Smooth muscle cell (in vitro differentiated cells): ENCODE results near the gene MAGEA12. TPM values are rescaled to one million over a fixed set of nuclear protein-coding genes. Genes with fewer than 3 reads are reported as not detected.
"Not testable (repeated sequence)": the region's sequence is repeated elsewhere in the genome, so short reads cannot be mapped to it uniquely, and the experiment has no call there.

Experiments used
- DNase-seq: peaks from one replicate; lab custom pipeline; 2025; ENCODE audit not compliant: unreplicated experiment; lab: John Stamatoyannopoulos, UW
- H2AFZ ChIP-seq: fragments of 200-600 bp; sonication (generic); 2 replicates; pipeline ENCODE4 v1.6.0; 2016; ENCODE audit warnings: antibody characterized with exemption, low read depth, mild to moderate bottlenecking
- H3F3A ChIP-seq: fragments of 200-600 bp; sonication (generic); 2 replicates; pipeline ENCODE4 v1.6.0; 2017; ENCODE audit warnings: antibody characterized with exemption, low read depth
- H3K27ac ChIP-seq: fragments of 200-600 bp; sonication (generic); 2 replicates; pipeline ENCODE4 v1.5.1; 2016; ENCODE audit warnings: low read depth, mild to moderate bottlenecking
- H3K27me3 ChIP-seq: fragments of 200-600 bp; sonication (generic); 2 replicates; pipeline ENCODE4 v1.6.1; 2016; ENCODE audit warnings: low read depth, mild to moderate bottlenecking
- H3K36me3 ChIP-seq: fragments of 200-600 bp; sonication (generic); 2 replicates; pipeline ENCODE4 v1.5.1; 2016; ENCODE audit warnings: low read depth
- H3K4me1 ChIP-seq: fragments of 200-600 bp; sonication (generic); 2 replicates; pipeline ENCODE4 v1.5.1; 2016; ENCODE audit warnings: low read depth
- H3K4me2 ChIP-seq: fragments of 200-600 bp; sonication (generic); 2 replicates; pipeline ENCODE4 v1.6.0; 2016; ENCODE audit warnings: mild to moderate bottlenecking
- H3K4me3 ChIP-seq: fragments of 200-600 bp; sonication (generic); 2 replicates; pipeline ENCODE4 v1.5.1; 2016; ENCODE audit warnings: mild to moderate bottlenecking
- H3K79me2 ChIP-seq: fragments of 200-600 bp; sonication (generic); 2 replicates; pipeline ENCODE4 v1.6.0; 2016; ENCODE audit warnings: low read depth, mild to moderate bottlenecking
- H3K9ac ChIP-seq: fragments of 200-600 bp; sonication (generic); 2 replicates; pipeline ENCODE4 v1.6.0; 2016; ENCODE audit warnings: low read depth
- H3K9me3 ChIP-seq: fragments of 200-600 bp; sonication (generic); replicated peaks from 2 replicates; pipeline ENCODE4 v1.5.1; 2016; ENCODE audit warnings: low read depth
- H4K20me1 ChIP-seq: fragments of 200-600 bp; sonication (generic); 2 replicates; pipeline ENCODE4 v1.6.0; 2016; ENCODE audit warnings: low read depth
- WGBS: methylation state at CpG from one replicate; pipeline ENCODE4 v1.1.7; 2016; ENCODE audit warnings: low lambda C conversion rate; 5-methylcytosine and 5-hydroxymethylcytosine counted together
- polyA plus RNA-seq: library from polyadenylated mRNA; unstranded; fragments of >200 nt; fragmentation: Nextera tagmentation; extraction: Ambion mirVana; gene quantifications from 2 replicates; pipeline ENCODE4 v1.2.1, GENCODE V29; 2016
- total RNA-seq: library from RNA; depleted of rRNA; stranded (reverse); fragments of >200 nt; gene quantifications from 2 replicates; pipeline ENCODE4 v1.2.3, GENCODE V29; 2014

Gene MAGEA12
- total and polyA plus RNA-seq, 2 experiments from 2014 or later = not detected

DNA sequence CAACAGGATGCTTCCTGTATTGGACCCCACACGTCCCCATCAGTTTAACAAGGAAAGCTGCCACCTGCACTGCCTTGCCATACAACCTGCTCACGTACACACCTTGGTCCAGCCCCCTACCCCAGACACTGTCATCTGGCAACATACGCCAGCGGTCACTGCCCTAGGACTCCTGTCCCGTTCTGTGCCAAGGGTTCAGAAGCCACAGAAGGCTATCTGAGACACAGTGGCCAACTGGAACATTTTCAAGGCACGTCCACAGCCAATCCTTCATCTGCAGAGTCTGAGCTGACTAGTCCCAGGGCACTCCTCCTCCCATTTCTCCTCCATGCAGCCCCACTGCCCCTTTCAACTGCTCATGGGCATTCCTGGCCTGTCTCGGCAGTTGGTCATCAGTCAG, 28.0 kb downstream of the MAGEA12 start:
- not testable (repeated sequence) for H3F3A ChIP-seq, H3K36me3 ChIP-seq, H3K9ac ChIP-seq, H3K27me3 ChIP-seq, H3K79me2 ChIP-seq, H3K27ac ChIP-seq, DNase-seq, H2AFZ ChIP-seq, H3K4me3 ChIP-seq, H3K9me3 ChIP-seq, H3K4me2 ChIP-seq, H3K4me1 ChIP-seq, H4K20me1 ChIP-seq
- 74% methylated on average over 5 of the region's 7 CpGs for WGBS

DNA sequence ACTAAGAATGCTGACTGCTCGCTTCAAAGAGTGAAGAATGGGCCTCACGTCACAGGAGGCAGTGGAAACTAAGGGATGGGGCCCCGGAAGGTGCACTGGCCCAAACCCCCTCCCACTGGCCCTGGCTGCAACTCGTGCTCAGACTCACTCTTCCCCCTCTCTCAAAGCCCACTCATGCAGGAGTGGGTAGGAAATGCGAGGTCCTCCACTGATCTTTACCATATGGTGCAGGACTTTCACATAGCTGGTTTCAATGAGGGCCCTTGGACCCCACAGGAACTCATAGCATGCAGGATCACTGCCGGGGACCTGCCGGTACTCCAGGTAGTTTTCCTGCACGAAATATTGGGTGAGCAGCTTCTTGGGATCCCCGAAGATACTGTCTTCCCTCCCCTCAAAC, 33.0 kb downstream of the MAGEA12 start:
- not testable (repeated sequence) for H3K36me3 ChIP-seq, H2AFZ ChIP-seq, H3K9ac ChIP-seq, H3K9me3 ChIP-seq, H3K4me2 ChIP-seq, H3K79me2 ChIP-seq, H4K20me1 ChIP-seq, H3K27ac ChIP-seq, H3K27me3 ChIP-seq, H3K4me1 ChIP-seq, H3F3A ChIP-seq, H3K4me3 ChIP-seq, DNase-seq
- 79% methylated on average over 9 of the region's 9 CpGs for WGBS

DNA sequence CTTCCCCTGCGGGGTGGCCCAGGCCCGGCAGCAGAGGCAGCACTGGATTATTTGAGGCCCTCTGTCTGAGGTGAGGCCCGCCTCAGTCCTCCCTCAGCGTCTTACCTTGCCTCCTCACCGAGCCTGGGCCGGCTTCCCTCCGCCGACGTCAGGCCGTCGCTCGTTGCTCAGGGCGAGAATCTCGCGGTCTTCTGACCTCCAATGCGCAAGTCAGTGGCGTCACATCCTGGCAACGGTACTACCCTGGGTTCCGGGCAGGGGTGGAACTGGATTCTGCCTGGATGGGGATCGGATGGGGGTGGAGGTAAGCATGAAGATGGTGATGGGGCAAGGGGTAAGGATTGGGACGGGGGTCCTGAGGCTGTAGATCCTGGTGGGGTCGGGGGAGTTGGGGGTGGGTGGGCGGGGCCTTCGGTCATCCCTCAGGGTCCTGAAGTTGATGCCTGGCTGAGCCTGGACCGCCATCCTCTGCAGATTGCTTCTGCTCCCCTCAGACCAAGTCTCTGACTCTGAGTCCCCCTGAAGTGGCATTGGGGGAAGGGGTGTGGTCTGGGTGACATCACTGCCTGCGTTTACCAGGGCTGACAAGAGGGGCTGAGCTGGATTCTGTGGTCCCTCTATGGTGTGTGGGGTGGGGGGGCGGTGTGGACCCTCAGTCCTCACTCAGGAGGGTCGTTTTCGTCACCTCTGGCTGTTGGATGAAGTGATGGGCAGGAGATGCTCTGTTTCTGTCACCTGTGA, 36.2 kb downstream of the MAGEA12 start, which contains the start of gene MAGEA6:
Gene MAGEA6, minus strand, starts transcription at position 141 of the 741 bp plus-strand sequence. CDS start 2,039 bp downstream, outside the sequence.
- H3K9me3 ChIP-seq, H3K36me3 ChIP-seq, H4K20me1 ChIP-seq, H3K9ac ChIP-seq, H3K27me3 ChIP-seq, H3K4me2 ChIP-seq, H3F3A ChIP-seq, H2AFZ ChIP-seq, H3K79me2 ChIP-seq, DNase-seq, H3K4me3 ChIP-seq, H3K4me1 ChIP-seq, H3K27ac ChIP-seq: not testable (repeated sequence)
- WGBS = 81% methylated on average over 3 of the region's 29 CpGs

DNA sequence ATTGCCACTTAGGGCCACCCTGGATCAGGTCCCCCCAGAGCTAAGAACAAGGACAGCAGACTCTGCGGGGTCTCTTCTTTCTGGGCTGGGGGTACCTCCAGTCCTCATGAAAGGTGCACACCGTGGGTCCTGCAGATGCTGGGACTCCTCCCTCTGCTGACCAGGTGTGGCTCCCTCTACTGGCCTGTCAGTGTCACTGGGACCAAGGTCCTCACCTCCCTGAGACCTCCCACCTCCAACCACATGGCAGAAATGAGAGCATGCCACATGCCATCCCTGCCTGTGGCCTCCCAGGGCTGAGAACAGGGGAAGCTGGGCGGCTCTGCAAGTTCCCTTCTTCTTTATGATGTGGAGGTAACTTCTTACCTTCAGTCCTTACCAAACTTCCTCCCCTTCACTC, 53.5 kb downstream of the MAGEA12 start:
- H3K4me3 ChIP-seq, H3K27me3 ChIP-seq, H3K9ac ChIP-seq, H3K36me3 ChIP-seq, H2AFZ ChIP-seq, H3K4me1 ChIP-seq, H3K27ac ChIP-seq, H3K9me3 ChIP-seq, DNase-seq, H3F3A ChIP-seq, H3K4me2 ChIP-seq, H3K79me2 ChIP-seq, H4K20me1 ChIP-seq: not testable (repeated sequence)
- WGBS = no CpG with 5 or more reads among the region's 3 CpGs

Other genes starting within 250 kb of the MAGEA12 start
- 2.6 and 2.7 TPM in 2 replicates for gene GABRQ, start 95.9 kb upstream of the MAGEA12 start, total RNA-seq
- gene GABRQ, start 95.9 kb upstream of the MAGEA12 start, polyA plus RNA-seq = 1.3 and 1.7 TPM in 2 replicates
- not detected in 2 replicates for gene MAGEA3, start 35.0 kb upstream of the MAGEA12 start, total RNA-seq
- not detected in 2 replicates for gene MAGEA3, start 35.0 kb upstream of the MAGEA12 start, polyA plus RNA-seq
- gene CSAG2, start 24.5 kb upstream of the MAGEA12 start, total RNA-seq = not detected in 2 replicates
- not detected in 2 replicates for gene CSAG2, start 24.5 kb upstream of the MAGEA12 start, polyA plus RNA-seq
- not detected in 2 replicates for gene MAGEA2B, start 19.1 kb upstream of the MAGEA12 start, total RNA-seq
- gene MAGEA2B, start 19.1 kb upstream of the MAGEA12 start, polyA plus RNA-seq = 0.54 TPM in 1 of 2 replicates, not detected in the other
- gene CSAG1, start within 50 bp of the MAGEA12 start, total RNA-seq = not detected in 2 replicates
- gene CSAG1, start within 50 bp of the MAGEA12 start, polyA plus RNA-seq = not detected in 2 replicates
- gene MAGEA2, start 20.1 kb downstream of the MAGEA12 start, total RNA-seq = not detected in 2 replicates
- gene MAGEA2, start 20.1 kb downstream of the MAGEA12 start, polyA plus RNA-seq = not detected in 2 replicates
- gene CSAG3, start 25.5 kb downstream of the MAGEA12 start, total RNA-seq = not detected in 2 replicates
- 0.32 TPM in 1 of 2 replicates, not detected in the other for gene CSAG3, start 25.5 kb downstream of the MAGEA12 start, polyA plus RNA-seq
- gene MAGEA6, start 35.9 kb downstream of the MAGEA12 start, total RNA-seq = not detected in 2 replicates
- not detected in 2 replicates for gene MAGEA6, start 35.9 kb downstream of the MAGEA12 start, polyA plus RNA-seq
- 58.3 and 62.1 TPM in 2 replicates for gene CETN2, start 97.0 kb downstream of the MAGEA12 start, total RNA-seq
- 42.9 and 60.7 TPM in 2 replicates for gene CETN2, start 97.0 kb downstream of the MAGEA12 start, polyA plus RNA-seq
- 20.5 and 20.9 TPM in 2 replicates for gene NSDHL, start 97.3 kb downstream of the MAGEA12 start, total RNA-seq
- 34.1 and 36.4 TPM in 2 replicates for gene NSDHL, start 97.3 kb downstream of the MAGEA12 start, polyA plus RNA-seq
- gene ZNF185, start 164.3 kb downstream of the MAGEA12 start, total RNA-seq = 11.8 and 12.3 TPM in 2 replicates
- 7.2 and 17.5 TPM in 2 replicates for gene ZNF185, start 164.3 kb downstream of the MAGEA12 start, polyA plus RNA-seq